ENCODE measurements around the gene SRMS.

SRMS gene

GRCh38 chr20:63587776-63588591, 40.4 kb upstream of the SRMS start:
- Histone ChIP-seq H3K4me3 (ENCODE audit: low read length) (no peak overlapping the region), H3K9ac (ENCODE audit: low read length) (no peak overlapping the region), H3K36me3 (ENCODE audit: control insufficient read depth, low read depth, low read length) (peaks cover 10% of the 10 kb centered on the region)

GRCh38 chr20:63587256-63587655, 39.7 kb upstream of the SRMS start:
- Histone ChIP-seq H3K4me1 (ENCODE audit: control insufficient read depth, low read depth, low read length) (no peaks in the 10 kb centered on the region), H3K27ac (ENCODE audit: low read length) (no peak overlapping the region), H3K9me3 (ENCODE audit: control insufficient read depth, low read depth, low read length) (no peaks in the 10 kb centered on the region), H3K27me3 (ENCODE audit: control insufficient read depth, insufficient read depth, low read length) (no peaks in the 10 kb centered on the region), H3K9ac (ENCODE audit: low read length) (no peak overlapping the region), H3K36me3 (ENCODE audit: control insufficient read depth, low read depth, low read length) (peaks cover 7% of the 10 kb centered on the region), H3K4me3 (ENCODE audit: low read length) (no peak overlapping the region)

More at GRCh38 chr20:63587776-63588591, 40.4 kb upstream of the SRMS start:
- no peaks in the 10 kb centered on the region for H3K9me3 ChIP-seq (ENCODE audit: control insufficient read depth, low read depth, low read length)
- H3K27ac ChIP-seq (ENCODE audit: low read length), result no peak overlapping the region
- H3K27me3 ChIP-seq (ENCODE audit: control insufficient read depth, insufficient read depth, low read length), result no peaks in the 10 kb centered on the region
- H3K4me1 ChIP-seq (ENCODE audit: control insufficient read depth, low read depth, low read length), result no peaks in the 10 kb centered on the region

GRCh38 chr20:63586797-63587196, 39.2 kb upstream of the SRMS start:
- H3K36me3 ChIP-seq (ENCODE audit: control insufficient read depth, low read depth, low read length), result peaks cover 5% of the 10 kb centered on the region
- H3K4me1 ChIP-seq (ENCODE audit: control insufficient read depth, low read depth, low read length), result no peaks in the 10 kb centered on the region
- H3K9me3 ChIP-seq (ENCODE audit: control insufficient read depth, low read depth, low read length), result no peaks in the 10 kb centered on the region
- no peak overlapping the region for H3K27ac ChIP-seq (ENCODE audit: low read length)
- H3K9ac ChIP-seq (ENCODE audit: low read length), result no peak overlapping the region
- no peak overlapping the region for H3K4me3 ChIP-seq (ENCODE audit: low read length)
- H3K27me3 ChIP-seq (ENCODE audit: control insufficient read depth, insufficient read depth, low read length), result no peaks in the 10 kb centered on the region

DNA sequence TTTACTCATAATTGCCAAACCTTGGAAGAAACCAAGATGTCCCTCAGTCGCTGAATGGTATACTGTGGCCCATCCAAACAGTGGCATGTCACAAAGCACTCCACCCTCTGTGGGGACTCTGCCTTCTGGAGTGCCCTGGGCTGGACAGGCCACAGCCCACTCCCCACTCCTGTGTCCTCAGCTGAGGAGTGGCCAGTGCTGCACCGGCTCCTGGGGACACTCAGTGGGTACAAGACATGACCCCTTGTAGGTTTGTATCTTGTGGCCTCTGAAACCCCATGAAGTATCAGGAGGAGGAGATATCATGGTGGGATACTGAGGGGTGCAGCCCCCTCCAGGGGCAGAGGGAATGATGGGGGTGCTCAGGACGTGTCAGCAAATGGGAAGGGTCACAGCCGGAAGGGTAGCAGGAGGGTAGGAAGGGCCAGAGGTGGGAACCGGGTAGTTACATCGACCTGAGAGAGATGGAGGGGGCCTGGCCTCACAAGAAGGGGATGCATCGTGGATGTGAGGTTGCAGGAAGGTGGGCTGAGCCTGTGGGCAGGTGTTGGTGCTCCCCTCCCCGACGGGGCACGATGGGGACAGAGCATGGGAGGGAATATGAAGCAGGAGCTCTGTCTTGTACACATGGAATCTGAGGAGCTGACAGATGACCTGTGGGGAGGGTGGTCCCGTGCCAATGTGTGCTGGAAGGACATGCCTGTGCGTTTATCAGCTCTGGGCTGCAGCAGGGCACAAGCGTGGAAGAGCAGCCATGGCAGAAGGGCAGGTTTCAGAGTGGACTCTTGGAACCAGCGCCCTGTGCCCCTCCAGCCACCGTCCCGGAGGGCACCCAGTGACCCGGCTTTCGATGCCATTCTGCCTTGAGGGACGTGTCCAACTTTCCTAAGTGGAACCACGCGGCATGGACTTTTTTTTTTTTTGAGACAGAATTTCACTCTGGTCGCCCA, 38.3 kb upstream of the SRMS start:
- Histone ChIP-seq H3K27ac (ENCODE audit: low read length) (no peak overlapping the region), H3K36me3 (ENCODE audit: control insufficient read depth, low read depth, low read length) (peaks cover under 1% of the 10 kb centered on the region), H3K9me3 (ENCODE audit: control insufficient read depth, low read depth, low read length) (no peaks in the 10 kb centered on the region), H3K9ac (ENCODE audit: low read length) (no peak overlapping the region), H3K27me3 (ENCODE audit: control insufficient read depth, insufficient read depth, low read length) (no peaks in the 10 kb centered on the region), H3K4me1 (ENCODE audit: control insufficient read depth, low read depth, low read length) (no peaks in the 10 kb centered on the region), H3K4me3 (ENCODE audit: low read length) (no peak overlapping the region)

DNA sequence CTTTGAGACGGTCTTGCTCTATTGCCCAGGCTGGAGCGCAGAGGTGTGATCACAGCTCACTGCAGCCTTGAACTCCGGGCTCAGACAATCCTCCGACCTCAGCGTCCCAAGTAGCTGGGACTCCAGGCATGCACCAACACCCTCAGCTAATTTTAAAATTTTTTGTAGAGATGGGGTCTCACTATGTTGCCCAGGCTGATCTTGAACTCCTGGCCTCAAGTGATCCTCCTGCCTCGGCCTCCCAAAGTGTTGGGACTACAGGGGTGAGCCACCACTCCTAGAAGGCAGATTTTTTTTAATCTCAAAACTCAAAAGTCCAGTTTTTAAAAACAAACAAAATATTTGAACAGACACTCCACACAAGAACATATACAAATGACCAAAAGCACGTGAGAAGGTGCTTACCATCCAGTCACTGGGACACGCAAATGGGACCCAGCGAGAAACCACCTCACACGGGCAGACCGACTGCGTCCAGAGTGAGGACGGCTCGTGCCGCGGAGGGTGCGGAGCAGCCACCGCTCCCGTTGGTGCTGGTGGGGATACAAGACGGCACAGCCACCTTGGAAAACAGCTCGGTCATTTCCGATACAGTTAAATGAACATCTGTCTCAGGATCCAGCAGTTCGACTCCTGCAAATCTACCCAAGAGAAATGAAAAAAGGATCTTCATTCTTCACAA, 35.0 kb upstream of the SRMS start:
- no peaks in the 10 kb centered on the region for H3K27me3 ChIP-seq (ENCODE audit: control insufficient read depth, insufficient read depth, low read length)

GRCh38 chr20:63580796-63581461, 33.4 kb upstream of the SRMS start:
- Histone ChIP-seq H3K27me3 (ENCODE audit: control insufficient read depth, insufficient read depth, low read length) (no peaks in the 10 kb centered on the region), H3K4me1 (ENCODE audit: control insufficient read depth, low read depth, low read length) (no peaks in the 10 kb centered on the region), H3K9ac (ENCODE audit: low read length) (no peak overlapping the region), H3K27ac (ENCODE audit: low read length) (no peak overlapping the region), H3K9me3 (ENCODE audit: control insufficient read depth, low read depth, low read length) (no peaks in the 10 kb centered on the region), H3K36me3 (ENCODE audit: control insufficient read depth, low read depth, low read length) (no peaks in the 10 kb centered on the region), H3K4me3 (ENCODE audit: low read length) (no peak overlapping the region)

More for the DNA sequence above, 35.0 kb upstream of the SRMS start:
- Histone ChIP-seq H3K9ac (ENCODE audit: low read length) (no peak overlapping the region), H3K9me3 (ENCODE audit: control insufficient read depth, low read depth, low read length) (no peaks in the 10 kb centered on the region), H3K36me3 (ENCODE audit: control insufficient read depth, low read depth, low read length) (no peaks in the 10 kb centered on the region), H3K4me3 (ENCODE audit: low read length) (no peak overlapping the region), H3K27ac (ENCODE audit: low read length) (no peak overlapping the region), H3K4me1 (ENCODE audit: control insufficient read depth, low read depth, low read length) (no peaks in the 10 kb centered on the region)

DNA sequence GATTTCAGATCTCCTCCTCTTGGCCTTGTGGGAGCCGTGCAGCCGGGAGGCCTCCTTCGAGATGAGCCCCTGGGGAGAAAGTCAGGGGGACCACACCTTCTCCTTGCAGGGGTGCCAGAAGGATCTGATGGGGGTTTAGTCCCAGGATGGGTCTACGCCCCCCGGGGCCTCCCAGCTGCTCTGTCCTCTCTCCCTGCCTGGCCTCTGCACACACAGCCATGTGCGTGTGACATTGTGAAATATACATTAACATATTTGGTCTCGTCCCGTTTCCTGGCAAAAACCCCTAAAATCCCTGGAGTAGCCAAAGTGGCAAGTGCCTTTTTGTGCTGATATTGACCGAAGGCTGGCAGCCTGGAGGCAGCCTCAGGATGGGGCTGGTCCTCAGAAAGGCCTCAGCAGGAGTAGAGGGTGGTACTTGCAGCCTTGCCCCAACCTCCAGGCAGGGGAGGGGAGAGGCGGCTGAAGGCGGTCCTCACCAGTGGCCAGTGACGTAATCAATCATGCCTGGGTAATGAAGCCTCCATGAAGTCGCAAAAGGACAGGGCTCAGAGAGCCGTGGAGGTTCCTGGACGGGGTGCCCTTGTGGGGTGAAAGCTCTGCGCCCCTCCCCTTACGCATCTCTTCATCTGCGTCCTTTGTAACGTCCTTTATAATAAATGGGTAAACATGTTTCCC, 31.6 kb upstream of the SRMS start:
- Histone ChIP-seq H3K27ac (ENCODE audit: low read length) (no peak overlapping the region), H3K27me3 (ENCODE audit: control insufficient read depth, insufficient read depth, low read length) (no peaks in the 10 kb centered on the region), H3K4me1 (ENCODE audit: control insufficient read depth, low read depth, low read length) (no peaks in the 10 kb centered on the region), H3K36me3 (ENCODE audit: control insufficient read depth, low read depth, low read length) (no peaks in the 10 kb centered on the region), H3K4me3 (ENCODE audit: low read length) (no peak overlapping the region), H3K9me3 (ENCODE audit: control insufficient read depth, low read depth, low read length) (no peaks in the 10 kb centered on the region), H3K9ac (ENCODE audit: low read length) (no peak overlapping the region)

DNA sequence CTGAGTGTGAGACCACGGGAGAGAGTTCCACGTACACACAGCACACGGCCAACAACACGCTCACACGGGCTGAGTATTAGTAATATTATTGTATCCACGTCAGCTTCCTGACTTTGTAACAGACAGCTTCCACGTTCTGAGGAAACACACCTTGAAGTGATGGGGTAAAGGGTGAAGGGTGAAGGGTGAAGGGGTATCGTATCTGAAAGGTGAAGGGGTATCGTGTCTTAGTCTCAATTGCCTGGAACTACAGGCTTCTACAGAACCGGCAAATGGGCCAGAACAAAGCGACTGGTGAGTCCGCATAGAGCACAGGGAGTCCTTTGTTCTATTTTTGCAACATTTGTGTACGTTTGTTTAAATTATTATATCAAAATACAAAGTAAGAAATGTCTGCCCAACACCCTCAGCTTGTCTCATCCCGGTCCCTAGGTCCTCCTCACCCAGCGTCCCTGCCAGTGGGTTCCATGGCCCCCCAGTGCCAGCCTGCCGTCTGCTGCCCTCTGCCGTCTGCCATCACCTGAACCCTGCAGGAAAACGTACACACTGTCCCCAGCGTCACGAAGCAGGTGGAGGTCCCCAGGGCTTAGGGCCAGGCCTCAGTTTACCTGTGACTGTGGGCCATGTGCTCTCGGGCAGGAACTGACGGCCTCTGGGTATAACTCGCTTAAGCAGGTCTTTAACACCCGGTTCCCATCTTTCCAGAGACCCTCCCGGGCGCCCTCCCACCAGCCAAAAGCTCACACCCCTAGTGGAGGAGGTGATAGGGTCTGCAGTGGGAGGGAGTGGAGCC, 30.9 kb upstream of the SRMS start:
- Histone ChIP-seq H3K36me3 (ENCODE audit: control insufficient read depth, low read depth, low read length) (no peaks in the 10 kb centered on the region), H3K9me3 (ENCODE audit: control insufficient read depth, low read depth, low read length) (no peaks in the 10 kb centered on the region), H3K27ac (ENCODE audit: low read length) (no peak overlapping the region), H3K9ac (ENCODE audit: low read length) (no peak overlapping the region), H3K4me1 (ENCODE audit: control insufficient read depth, low read depth, low read length) (no peaks in the 10 kb centered on the region), H3K4me3 (ENCODE audit: low read length) (no peak overlapping the region), H3K27me3 (ENCODE audit: control insufficient read depth, insufficient read depth, low read length) (peaks cover 3% of the 10 kb centered on the region)

GRCh38 chr20:63577317-63577894, 29.9 kb upstream of the SRMS start:
- Histone ChIP-seq H3K4me3 (ENCODE audit: low read length) (no peak overlapping the region), H3K4me1 (ENCODE audit: control insufficient read depth, low read depth, low read length) (no peaks in the 10 kb centered on the region), H3K36me3 (ENCODE audit: control insufficient read depth, low read depth, low read length) (no peaks in the 10 kb centered on the region), H3K9ac (ENCODE audit: low read length) (no peak overlapping the region), H3K27me3 (ENCODE audit: control insufficient read depth, insufficient read depth, low read length) (peaks cover 6% of the 10 kb centered on the region), H3K27ac (ENCODE audit: low read length) (no peak overlapping the region), H3K9me3 (ENCODE audit: control insufficient read depth, low read depth, low read length) (no peaks in the 10 kb centered on the region)

DNA sequence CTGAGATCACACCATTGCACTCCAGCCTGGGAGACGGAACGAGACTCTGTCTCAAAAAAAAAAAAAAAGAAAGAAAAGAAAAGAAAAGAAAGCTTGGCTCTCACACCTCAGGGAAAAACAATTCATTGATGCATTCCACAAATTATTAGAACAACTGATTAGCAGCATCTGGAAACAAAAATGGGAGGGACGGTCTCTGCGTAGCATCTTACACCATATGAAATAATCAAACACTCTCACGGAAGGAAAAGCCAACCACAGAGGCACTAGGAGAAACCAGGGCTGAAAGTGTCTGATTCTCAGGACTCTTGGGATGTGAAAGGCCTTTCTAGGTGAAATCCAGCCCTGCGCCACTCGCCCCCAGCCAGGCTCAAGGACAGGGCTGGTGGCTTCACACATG, 28.8 kb upstream of the SRMS start:
- no peaks in the 10 kb centered on the region for H3K4me1 ChIP-seq (ENCODE audit: control insufficient read depth, low read depth, low read length)
- no peak overlapping the region for H3K4me3 ChIP-seq (ENCODE audit: low read length)
- H3K9me3 ChIP-seq (ENCODE audit: control insufficient read depth, low read depth, low read length), result no peaks in the 10 kb centered on the region
- no peaks in the 10 kb centered on the region for H3K36me3 ChIP-seq (ENCODE audit: control insufficient read depth, low read depth, low read length)
- H3K27ac ChIP-seq (ENCODE audit: low read length), result no peak overlapping the region
- no peak overlapping the region for H3K9ac ChIP-seq (ENCODE audit: low read length)
- H3K27me3 ChIP-seq (ENCODE audit: control insufficient read depth, insufficient read depth, low read length), result peaks cover 6% of the 10 kb centered on the region

Data from iPS-18a (cell line).